HEK293 (cell line): Measurements from ENCODE around the gene IFIT2.

ENCODE experiments used
- CTCF ChIA-PET: fragments of 350-600 bp; formaldehyde crosslinking; extraction: SDS; loops from one replicate; lab custom pipeline; 2021; ENCODE audit warnings: antibody characterized with exemption; lab: Yijun Ruan, JAX
- POLR2A ChIA-PET: fragments of 300-600 bp; formaldehyde crosslinking; extraction: SDS; loops from one replicate; lab custom pipeline; 2020; ENCODE audit warnings: antibody characterized with exemption, inconsistent platforms; lab: Yijun Ruan, JAX
- H3K27ac ChIP-seq: fragments of 200-500 bp; sonication (Bioruptor generic); 2 replicates; pipeline ENCODE4 v1.5.1; 2014; ENCODE audit warnings: low read depth, low read length, control low read depth, inconsistent platforms; ENCODE audit errors: extremely low read depth
- H3K36me3 ChIP-seq, 2 experiments: fragments of 200-500 bp in 1 of 2; sonication (Bioruptor generic) in 1 of 2; 1 replicate in 1 of 2; 2 replicates in 1 of 2; pipeline ENCODE4 v1.5.1; 2014 to 2017; ENCODE audit warnings: inconsistent platforms in 2 of 2, low read length in 2 of 2; ENCODE audit not compliant: control insufficient read depth in 2 of 2, insufficient read depth in 1 of 2
- H3K4me1 ChIP-seq: fragments of 200-500 bp; sonication (Bioruptor generic); 2 replicates; pipeline ENCODE4 v1.5.1; 2014; ENCODE audit warnings: mild to moderate bottlenecking, low read length, inconsistent platforms; ENCODE audit not compliant: control insufficient read depth, insufficient read depth
- H3K4me3 ChIP-seq: 2 replicates; pipeline ENCODE4 v1.5.1; 2011; ENCODE audit warnings: low read depth, mild to moderate bottlenecking, control low read depth, low read length, moderate library complexity
- H3K9me3 ChIP-seq: fragments of 200-500 bp; sonication (Bioruptor generic); 2 replicates; pipeline ENCODE4 v1.5.1; 2014; ENCODE audit warnings: low read depth, low read length, inconsistent platforms; ENCODE audit not compliant: control insufficient read depth, insufficient read depth
- SCRT2 ChIP-seq: fragments of 450-650 bp; formaldehyde crosslinking; IDR thresholded peaks from 2 replicates; pipeline ENCODE4 v1.5.1; 2016; ENCODE audit warnings: missing biosample characterization, missing genetic modification characterization
- SP7 ChIP-seq: fragments of 450-650 bp; formaldehyde crosslinking; IDR thresholded peaks from 2 replicates; pipeline ENCODE4 v1.5.1; 2016; ENCODE audit warnings: missing biosample characterization, missing genetic modification characterization
- YY1 ChIP-seq: fragments of 450-650 bp; formaldehyde crosslinking; IDR thresholded peaks from 2 replicates; pipeline ENCODE4 v1.5.1; 2018; ENCODE audit warnings: missing biosample characterization, missing genetic modification characterization
- YY2 ChIP-seq: fragments of 450-650 bp; formaldehyde crosslinking; IDR thresholded peaks from 2 replicates; pipeline ENCODE4 v1.5.1; 2016; ENCODE audit warnings: missing biosample characterization, missing genetic modification characterization
- ZNF112 ChIP-seq: fragments of 450-650 bp; formaldehyde crosslinking; IDR thresholded peaks from 2 replicates; pipeline ENCODE4 v1.5.0; 2017; ENCODE audit warnings: missing biosample characterization, missing genetic modification characterization
- ZNF341 ChIP-seq: fragments of 450-650 bp; formaldehyde crosslinking; IDR thresholded peaks from 2 replicates; pipeline ENCODE4; 2016; ENCODE audit warnings: low read depth, missing biosample characterization, missing genetic modification characterization
- ZNF48 ChIP-seq: fragments of 450-650 bp; formaldehyde crosslinking; IDR thresholded peaks from 2 replicates; pipeline ENCODE4 v1.5.1; 2016; ENCODE audit warnings: missing biosample characterization, missing genetic modification characterization
- ZNF555 ChIP-seq: fragments of 450-650 bp; formaldehyde crosslinking; conservative IDR thresholded peaks from 2 replicates; pipeline ENCODE4 v1.5.1; 2017; ENCODE audit warnings: missing biosample characterization, mild to moderate bottlenecking, missing genetic modification characterization, inconsistent platforms
- ZNF626 ChIP-seq: fragments of 450-650 bp; sonication (Bioruptor Pico); formaldehyde crosslinking; IDR thresholded peaks from 2 replicates; pipeline ENCODE4 v1.5.1; 2018; ENCODE audit warnings: missing biosample characterization, missing genetic modification characterization, inconsistent platforms
- ZNF670 ChIP-seq: fragments of 450-650 bp; formaldehyde crosslinking; IDR thresholded peaks from 2 replicates; pipeline ENCODE4 v1.5.1; 2016; ENCODE audit warnings: missing biosample characterization, missing genetic modification characterization, low read depth
- ZNF777 ChIP-seq: fragments of 450-650 bp; formaldehyde crosslinking; IDR thresholded peaks from 2 replicates; pipeline ENCODE4 v1.5.1; 2017; ENCODE audit warnings: missing biosample characterization, missing genetic modification characterization, borderline replicate concordance
- ZNF843 ChIP-seq: fragments of 450-650 bp; formaldehyde crosslinking; IDR thresholded peaks from 2 replicates; pipeline ENCODE4 v1.5.1; 2016; ENCODE audit warnings: missing biosample characterization, missing genetic modification characterization
- TF ChIP-seq, protein P1 (sequence below): fragments of 450-650 bp; IDR thresholded peaks from 2 replicates; pipeline ENCODE4 v1.5.1; 2018; ENCODE audit warnings: missing biosample characterization, missing genetic modification characterization
- TF ChIP-seq, protein P2 (sequence below): fragments of 450-650 bp; formaldehyde crosslinking; IDR thresholded peaks from 2 replicates; pipeline ENCODE4 v1.5.1; 2016; ENCODE audit warnings: missing biosample characterization, missing genetic modification characterization
- TF ChIP-seq, protein P3 (sequence below): fragments of 450-650 bp; formaldehyde crosslinking; IDR thresholded peaks from 2 replicates; pipeline ENCODE4 v1.5.0; 2017; ENCODE audit warnings: missing biosample characterization, missing genetic modification characterization, borderline replicate concordance
- TF ChIP-seq, protein P4 (sequence below): fragments of 450-650 bp; formaldehyde crosslinking; IDR thresholded peaks from 2 replicates; pipeline ENCODE4 v1.5.1; 2016; ENCODE audit warnings: missing biosample characterization, missing genetic modification characterization
- TF ChIP-seq, protein P5 (sequence below): fragments of 450-650 bp; formaldehyde crosslinking; conservative IDR thresholded peaks from 2 replicates; pipeline ENCODE4 v1.5.1; 2016; ENCODE audit warnings: low read depth, missing biosample characterization, missing genetic modification characterization

IFIT2 gene

DNA sequence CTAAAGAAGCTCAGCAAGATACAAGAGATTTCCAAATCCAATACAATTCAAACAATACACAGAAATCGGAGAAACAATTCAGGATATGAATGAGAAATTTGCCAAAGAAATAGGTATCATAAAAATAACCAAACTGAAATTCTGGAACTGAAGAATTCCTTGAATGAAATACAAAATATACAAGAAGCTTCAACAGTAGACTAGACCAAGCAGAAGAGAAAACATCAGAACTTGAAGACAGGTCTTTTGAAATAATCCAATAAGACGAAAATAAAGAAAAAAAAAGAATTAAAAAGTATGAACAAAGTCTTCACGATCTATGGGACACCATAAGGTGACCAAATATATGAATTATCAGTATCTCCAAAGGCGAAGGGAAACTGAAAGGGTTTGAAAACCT, 2.8 kb upstream of the IFIT2 start:
- TF ChIP-seq ZNF112 (tag by site-specific recombination) (no peak), ZNF48 (no peak), SCRT2 (tag by site-specific recombination) (no peak), ZNF626 (tag by site-specific recombination) (no peak), ZNF777 (tag by site-specific recombination) (no peak)
- TF ChIP-seq, protein P1, sequence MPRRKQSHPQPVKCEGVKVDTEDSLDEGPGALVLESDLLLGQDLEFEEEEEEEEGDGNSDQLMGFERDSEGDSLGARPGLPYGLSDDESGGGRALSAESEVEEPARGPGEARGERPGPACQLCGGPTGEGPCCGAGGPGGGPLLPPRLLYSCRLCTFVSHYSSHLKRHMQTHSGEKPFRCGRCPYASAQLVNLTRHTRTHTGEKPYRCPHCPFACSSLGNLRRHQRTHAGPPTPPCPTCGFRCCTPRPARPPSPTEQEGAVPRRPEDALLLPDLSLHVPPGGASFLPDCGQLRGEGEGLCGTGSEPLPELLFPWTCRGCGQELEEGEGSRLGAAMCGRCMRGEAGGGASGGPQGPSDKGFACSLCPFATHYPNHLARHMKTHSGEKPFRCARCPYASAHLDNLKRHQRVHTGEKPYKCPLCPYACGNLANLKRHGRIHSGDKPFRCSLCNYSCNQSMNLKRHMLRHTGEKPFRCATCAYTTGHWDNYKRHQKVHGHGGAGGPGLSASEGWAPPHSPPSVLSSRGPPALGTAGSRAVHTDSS (tag by site-specific recombination), result no peak
- TF ChIP-seq, protein P2, sequence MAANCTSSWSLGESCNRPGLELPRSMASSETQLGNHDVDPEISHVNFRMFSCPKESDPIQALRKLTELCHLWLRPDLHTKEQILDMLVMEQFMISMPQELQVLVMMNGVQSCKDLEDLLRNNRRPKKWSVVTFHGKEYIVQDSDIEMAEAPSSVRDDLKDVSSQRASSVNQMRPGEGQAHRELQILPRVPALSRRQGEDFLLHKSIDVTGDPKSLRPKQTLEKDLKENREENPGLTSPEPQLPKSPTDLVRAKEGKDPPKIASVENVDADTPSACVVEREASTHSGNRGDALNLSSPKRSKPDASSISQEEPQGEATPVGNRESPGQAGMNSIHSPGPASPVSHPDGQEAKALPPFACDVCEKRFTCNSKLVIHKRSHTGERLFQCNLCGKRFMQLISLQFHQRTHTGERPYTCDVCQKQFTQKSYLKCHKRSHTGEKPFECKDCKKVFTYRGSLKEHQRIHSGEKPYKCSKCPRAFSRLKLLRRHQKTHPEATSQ (tag by site-specific recombination), result no peak
- ChIA-PET POLR2A (no interaction called here), CTCF (no interaction called here)
- Histone ChIP-seq H3K4me1 (no peaks in the 10 kb centered on the region), H3K9me3 (no peaks in the 10 kb centered on the region), H3K4me3 (no peak overlapping the region), H3K27ac (no peak overlapping the region), H3K36me3 (no peaks in the 10 kb centered on the region)

DNA sequence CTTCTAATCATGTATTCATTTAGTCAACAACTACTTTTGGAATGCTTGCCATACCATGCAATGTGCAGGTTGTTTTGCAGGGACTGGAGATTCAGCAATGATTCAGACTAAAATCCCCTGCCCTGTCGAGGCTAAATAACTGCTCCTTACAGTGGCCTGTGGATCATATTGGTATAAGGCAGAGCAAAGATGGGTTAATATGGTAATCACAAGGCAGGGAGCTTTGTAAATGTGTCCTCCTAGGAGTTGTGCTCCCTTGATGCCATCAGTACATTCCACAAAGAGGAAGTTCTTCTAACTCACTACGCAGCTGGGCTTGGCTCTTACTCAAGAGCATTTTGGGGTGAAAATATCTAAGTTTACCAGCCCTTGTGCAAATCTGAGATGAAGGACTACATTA, 614 bp upstream of the IFIT2 start:
- CTCF ChIA-PET, result interaction anchor here (1.2 to 1.7 kb wide), 2 partner anchors 64 to 84 kb away, joined by 3 to 5 read pairs; no protein-coding TSS in a partner anchor
- POLR2A ChIA-PET, result no interaction called here
- Histone ChIP-seq H3K36me3 (no peaks in the 10 kb centered on the region), H3K4me3 (no peak overlapping the region), H3K4me1 (no peaks in the 10 kb centered on the region)
- TF ChIP-seq ZNF341 (tag by site-specific recombination) (no peak), YY1 (tag by site-specific recombination) (no peak), SP7 (tag by site-specific recombination) (no peak), ZNF670 (tag by site-specific recombination) (no peak)
- TF ChIP-seq, all 188 proteins: peak for 0
- Histone ChIP-seq H3K27ac (no peak overlapping the region), H3K9me3 (no peaks in the 10 kb centered on the region)

DNA sequence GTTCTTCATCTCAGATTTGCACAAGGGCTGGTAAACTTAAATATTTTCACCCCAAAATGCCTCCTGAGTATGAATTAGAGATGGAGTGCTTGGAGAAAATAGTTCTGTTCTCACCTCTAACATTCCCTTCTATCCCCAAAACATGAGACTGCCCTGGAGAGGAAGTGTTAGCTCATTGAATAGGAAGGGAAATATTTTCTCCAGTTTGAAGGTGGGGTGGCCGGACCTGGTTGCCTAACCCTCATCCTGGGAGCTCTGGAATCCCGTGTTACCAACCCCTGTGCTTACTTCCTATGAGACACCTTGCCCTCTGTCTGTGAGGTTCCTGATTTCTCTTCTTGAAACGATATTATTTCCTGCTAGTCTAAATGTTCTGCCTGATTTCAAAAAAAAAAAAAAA, 779 bp downstream of the IFIT2 start:
- no peaks in the 10 kb centered on the region for H3K9me3 ChIP-seq
- H3K4me1 ChIP-seq, result no peaks in the 10 kb centered on the region
- POLR2A ChIA-PET, result no interaction called here
- CTCF ChIA-PET, result interaction anchor here (0.7 to 1.7 kb wide), 2 partner anchors 85 to 685 kb away, joined by 3 to 5 read pairs; no protein-coding TSS in a partner anchor
- H3K4me3 ChIP-seq, result no peak overlapping the region
- no peak for TF ChIP-seq ZNF843
- TF ChIP-seq, protein P3, sequence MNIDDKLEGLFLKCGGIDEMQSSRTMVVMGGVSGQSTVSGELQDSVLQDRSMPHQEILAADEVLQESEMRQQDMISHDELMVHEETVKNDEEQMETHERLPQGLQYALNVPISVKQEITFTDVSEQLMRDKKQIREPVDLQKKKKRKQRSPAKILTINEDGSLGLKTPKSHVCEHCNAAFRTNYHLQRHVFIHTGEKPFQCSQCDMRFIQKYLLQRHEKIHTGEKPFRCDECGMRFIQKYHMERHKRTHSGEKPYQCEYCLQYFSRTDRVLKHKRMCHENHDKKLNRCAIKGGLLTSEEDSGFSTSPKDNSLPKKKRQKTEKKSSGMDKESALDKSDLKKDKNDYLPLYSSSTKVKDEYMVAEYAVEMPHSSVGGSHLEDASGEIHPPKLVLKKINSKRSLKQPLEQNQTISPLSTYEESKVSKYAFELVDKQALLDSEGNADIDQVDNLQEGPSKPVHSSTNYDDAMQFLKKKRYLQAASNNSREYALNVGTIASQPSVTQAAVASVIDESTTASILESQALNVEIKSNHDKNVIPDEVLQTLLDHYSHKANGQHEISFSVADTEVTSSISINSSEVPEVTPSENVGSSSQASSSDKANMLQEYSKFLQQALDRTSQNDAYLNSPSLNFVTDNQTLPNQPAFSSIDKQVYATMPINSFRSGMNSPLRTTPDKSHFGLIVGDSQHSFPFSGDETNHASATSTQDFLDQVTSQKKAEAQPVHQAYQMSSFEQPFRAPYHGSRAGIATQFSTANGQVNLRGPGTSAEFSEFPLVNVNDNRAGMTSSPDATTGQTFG (tag by site-specific recombination), result no peak
- TF ChIP-seq, all 188 proteins: peak for 0
- Histone ChIP-seq H3K27ac (no peak overlapping the region), H3K36me3 (no peaks in the 10 kb centered on the region)

DNA sequence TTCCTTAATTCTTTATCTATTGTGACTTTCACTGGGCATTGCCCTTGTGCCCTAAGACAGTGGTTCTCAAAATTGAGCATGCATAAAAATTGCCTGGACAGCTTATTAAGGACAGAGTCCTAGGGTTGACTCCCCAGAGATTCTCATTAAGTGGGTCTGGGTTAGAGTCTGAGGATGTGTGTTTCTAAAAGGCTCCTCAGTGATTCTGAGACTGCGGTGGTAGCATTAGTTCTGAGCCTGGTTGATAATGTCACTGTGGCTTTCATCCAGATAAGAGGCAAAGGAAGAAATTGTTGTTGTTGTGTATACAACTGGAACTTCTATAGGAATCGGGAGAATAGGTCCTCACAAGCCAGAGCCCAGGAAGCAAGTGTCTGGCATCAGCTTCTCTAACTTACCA, 1.3 kb downstream of the IFIT2 start:
- Histone ChIP-seq H3K4me3 (no peak overlapping the region), H3K9me3 (no peaks in the 10 kb centered on the region), H3K27ac (no peak overlapping the region), H3K4me1 (no peaks in the 10 kb centered on the region), H3K36me3 (no peaks in the 10 kb centered on the region)
- POLR2A ChIA-PET, result no interaction called here
- CTCF ChIA-PET, result interaction anchor here (0.6 to 1.7 kb wide), 4 partner anchors 8 to 685 kb away, joined by 3 to 5 read pairs (median 4); partner anchors contain the start of gene IFIT3
- TF ChIP-seq ZNF555 (no peak), YY2 (tag by site-specific recombination) (no peak)
- TF ChIP-seq, protein P4, sequence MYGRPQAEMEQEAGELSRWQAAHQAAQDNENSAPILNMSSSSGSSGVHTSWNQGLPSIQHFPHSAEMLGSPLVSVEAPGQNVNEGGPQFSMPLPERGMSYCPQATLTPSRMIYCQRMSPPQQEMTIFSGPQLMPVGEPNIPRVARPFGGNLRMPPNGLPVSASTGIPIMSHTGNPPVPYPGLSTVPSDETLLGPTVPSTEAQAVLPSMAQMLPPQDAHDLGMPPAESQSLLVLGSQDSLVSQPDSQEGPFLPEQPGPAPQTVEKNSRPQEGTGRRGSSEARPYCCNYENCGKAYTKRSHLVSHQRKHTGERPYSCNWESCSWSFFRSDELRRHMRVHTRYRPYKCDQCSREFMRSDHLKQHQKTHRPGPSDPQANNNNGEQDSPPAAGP (tag by site-specific recombination), result no peak
- TF ChIP-seq, protein P5, sequence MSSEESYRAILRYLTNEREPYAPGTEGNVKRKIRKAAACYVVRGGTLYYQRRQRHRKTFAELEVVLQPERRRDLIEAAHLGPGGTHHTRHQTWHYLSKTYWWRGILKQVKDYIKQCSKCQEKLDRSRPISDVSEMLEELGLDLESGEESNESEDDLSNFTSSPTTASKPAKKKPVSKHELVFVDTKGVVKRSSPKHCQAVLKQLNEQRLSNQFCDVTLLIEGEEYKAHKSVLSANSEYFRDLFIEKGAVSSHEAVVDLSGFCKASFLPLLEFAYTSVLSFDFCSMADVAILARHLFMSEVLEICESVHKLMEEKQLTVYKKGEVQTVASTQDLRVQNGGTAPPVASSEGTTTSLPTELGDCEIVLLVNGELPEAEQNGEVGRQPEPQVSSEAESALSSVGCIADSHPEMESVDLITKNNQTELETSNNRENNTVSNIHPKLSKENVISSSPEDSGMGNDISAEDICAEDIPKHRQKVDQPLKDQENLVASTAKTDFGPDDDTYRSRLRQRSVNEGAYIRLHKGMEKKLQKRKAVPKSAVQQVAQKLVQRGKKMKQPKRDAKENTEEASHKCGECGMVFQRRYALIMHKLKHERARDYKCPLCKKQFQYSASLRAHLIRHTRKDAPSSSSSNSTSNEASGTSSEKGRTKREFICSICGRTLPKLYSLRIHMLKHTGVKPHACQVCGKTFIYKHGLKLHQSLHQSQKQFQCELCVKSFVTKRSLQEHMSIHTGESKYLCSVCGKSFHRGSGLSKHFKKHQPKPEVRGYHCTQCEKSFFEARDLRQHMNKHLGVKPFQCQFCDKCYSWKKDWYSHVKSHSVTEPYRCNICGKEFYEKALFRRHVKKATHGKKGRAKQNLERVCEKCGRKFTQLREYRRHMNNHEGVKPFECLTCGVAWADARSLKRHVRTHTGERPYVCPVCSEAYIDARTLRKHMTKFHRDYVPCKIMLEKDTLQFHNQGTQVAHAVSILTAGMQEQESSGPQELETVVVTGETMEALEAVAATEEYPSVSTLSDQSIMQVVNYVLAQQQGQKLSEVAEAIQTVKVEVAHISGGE (tag by site-specific recombination), result no peak
